ENCODE results near the gene GMCL1. TPM values are rescaled to one million over a fixed set of nuclear protein-coding genes. Genes with fewer than 3 reads are reported as not detected.
A peak's percentile ranks its signal among the peaks of the same experiment; 100 is the strongest.

GMCL1 gene
- total and polyA plus RNA-seq, 9 of the 15 experiments (the other 6 are each of a cell fraction or from before 2014, with no cell fraction given): 7.0 to 27.3 (median 15.4) TPM

GRCh38 chr2:69829256-69830044, at the start of gene GMCL1 (continued):
- TF ChIP-seq E2F8 (IDR thresholded peaks at IDR 0.05; ENCODE audit: low read depth, partially characterized antibody): no peak
- no peak for TF ChIP-seq FOS (IDR thresholded peaks at IDR 0.05; ENCODE audit: extremely low read depth, insufficient read length)
- peak; percentile 36; the same call in 1 of the 2 replicates for TF ChIP-seq ZNF263 (CRISPR knock-in tag; IDR thresholded peaks at IDR 0.05; ENCODE audit: borderline replicate concordance)
- TF ChIP-seq MAFK (IDR thresholded peaks at IDR 0.05; ENCODE audit: low read length): no peak
- peak in 1 of 2 experiments; percentile 63; a peak in 1 of 4 replicates for TF ChIP-seq ZNF639 (CRISPR knock-in tag; conservative IDR thresholded peaks at IDR 0.05 in 1 of 2, IDR thresholded peaks at IDR 0.05 in 1 of 2)
- TF ChIP-seq PATZ1 (CRISPR knock-in tag; IDR thresholded peaks at IDR 0.05; ENCODE audit: borderline replicate concordance): no peak
- peak; percentile 74 for TF ChIP-seq ETV1 (tag; conservative IDR thresholded peaks at IDR 0.05; ENCODE audit: low read depth)
- TF ChIP-seq NCOA1 (IDR thresholded peaks at IDR 0.05; ENCODE audit: low read depth): no peak
- TF ChIP-seq HBP1 (CRISPR knock-in tag; IDR thresholded peaks at IDR 0.05): no peak
- no peak for TF ChIP-seq BCOR (IDR thresholded peaks at IDR 0.05)
- TF ChIP-seq ZNF347 (CRISPR knock-in tag; IDR thresholded peaks at IDR 0.05; ENCODE audit: low read depth): no peak
- no peak for TF ChIP-seq ZNF134 (CRISPR knock-in tag; conservative IDR thresholded peaks at IDR 0.05)
- TF ChIP-seq ARHGAP35 (IDR thresholded peaks at IDR 0.05; ENCODE audit: partially characterized antibody): no peak
